Stimulated activated CD8-positive, alpha-beta memory T cell treated with anti-CD3 and anti-CD28 coated beads, Interleukin-15, amount 100 ng/mL, for 1 hour (primary cell): ENCODE measurements around the gene ELFN1.

Experiments used
- DNase-seq: peaks from one replicate; pipeline ENCODE4 v3.0.0-alpha.2; 2020; ENCODE audit warnings: low read depth

The ELFN1 gene

GRCh38 chr7:1663857-1664651, 6.0 kb upstream of the ELFN1 start:
- no peak for DNase-seq

GRCh38 chr7:1664711-1665548, 5.1 kb upstream of the ELFN1 start:
- DNase-seq = peak; percentile 16

- DNase-seq = no peak
Observed at GRCh38 chr7:1665549-1666316, 4.3 kb upstream of the ELFN1 start.

GRCh38 chr7:1666317-1666822, 3.7 kb upstream of the ELFN1 start:
- no peak for DNase-seq

GRCh38 chr7:1666823-1667565, 3.1 kb upstream of the ELFN1 start:
- no peak for DNase-seq

GRCh38 chr7:1667566-1668395, 2.3 kb upstream of the ELFN1 start:
- no peak for DNase-seq

- DNase-seq = no peak
Observed at GRCh38 chr7:1668396-1669063, 1.5 kb upstream of the ELFN1 start.

- no peak for DNase-seq
Observed at GRCh38 chr7:1669064-1669951, 769 bp upstream of the ELFN1 start.

GRCh38 chr7:1670894-1671593, 967 bp downstream of the ELFN1 start:
- DNase-seq = no peak

- DNase-seq = no peak
Observed at GRCh38 chr7:1671594-1672451, 1.7 kb downstream of the ELFN1 start.

GRCh38 chr7:1672851-1673486, 2.9 kb downstream of the ELFN1 start:
- DNase-seq = no peak

- DNase-seq = no peak
Observed at GRCh38 chr7:1673581-1674118, 3.6 kb downstream of the ELFN1 start.

GRCh38 chr7:1674161-1675035, 4.3 kb downstream of the ELFN1 start:
- DNase-seq = no peak

GRCh38 chr7:1675036-1675671, 5.1 kb downstream of the ELFN1 start:
- no peak for DNase-seq
